NCI-H2107 treated with DMSO at 0.1 percent for 48 hours (cell line): ENCODE measurements around the gene UVSSA.

Experiments
- DNase-seq: peaks from one replicate; lab custom pipeline; 2025; ENCODE audit not compliant: unreplicated experiment; lab: John Stamatoyannopoulos, UW

The UVSSA gene

DNA sequence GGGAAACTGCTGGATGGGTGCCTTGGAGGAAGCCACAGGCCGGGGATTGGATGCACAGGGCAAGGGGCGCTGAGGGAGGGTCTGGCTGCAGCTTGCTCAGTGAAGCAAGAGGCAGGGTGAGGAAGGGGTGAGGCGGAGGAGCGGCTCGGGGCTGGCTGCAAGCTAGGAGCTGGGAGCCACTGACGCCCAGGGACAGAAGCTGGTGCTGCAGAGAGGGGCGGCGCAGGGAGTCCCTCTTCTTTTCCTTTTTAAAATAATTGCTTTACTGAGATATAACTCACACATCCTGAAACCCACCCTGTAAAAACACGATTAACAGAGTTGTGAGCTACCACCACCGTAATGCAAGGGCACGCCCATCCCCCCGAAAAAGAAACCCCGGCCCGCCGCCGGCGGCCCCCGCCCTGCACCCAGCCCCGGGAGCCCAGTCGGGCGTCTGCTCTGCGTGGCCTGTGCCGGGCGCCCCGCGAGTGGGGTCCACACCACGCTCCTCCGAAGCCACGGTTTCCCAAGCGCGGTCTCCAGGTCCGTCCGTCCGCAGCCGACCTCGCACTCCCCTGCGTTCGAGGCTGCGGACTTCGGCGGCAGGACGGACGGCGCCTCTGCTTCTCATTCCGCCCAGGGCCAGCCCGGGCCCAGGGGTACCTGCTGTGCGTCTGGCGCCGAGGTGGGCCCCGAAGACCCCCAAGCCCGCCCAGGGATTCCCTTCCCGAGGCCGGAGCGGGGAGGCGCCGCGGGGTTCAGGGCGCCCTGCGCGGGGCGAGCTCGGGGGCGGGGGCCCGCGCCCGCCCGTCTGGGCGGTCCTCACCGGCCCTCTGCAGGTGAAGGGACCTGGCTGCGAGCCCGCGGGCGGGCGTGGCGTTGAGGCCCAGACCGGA lies 866 bp upstream of the UVSSA start:
- no peak for DNase-seq

DNA sequence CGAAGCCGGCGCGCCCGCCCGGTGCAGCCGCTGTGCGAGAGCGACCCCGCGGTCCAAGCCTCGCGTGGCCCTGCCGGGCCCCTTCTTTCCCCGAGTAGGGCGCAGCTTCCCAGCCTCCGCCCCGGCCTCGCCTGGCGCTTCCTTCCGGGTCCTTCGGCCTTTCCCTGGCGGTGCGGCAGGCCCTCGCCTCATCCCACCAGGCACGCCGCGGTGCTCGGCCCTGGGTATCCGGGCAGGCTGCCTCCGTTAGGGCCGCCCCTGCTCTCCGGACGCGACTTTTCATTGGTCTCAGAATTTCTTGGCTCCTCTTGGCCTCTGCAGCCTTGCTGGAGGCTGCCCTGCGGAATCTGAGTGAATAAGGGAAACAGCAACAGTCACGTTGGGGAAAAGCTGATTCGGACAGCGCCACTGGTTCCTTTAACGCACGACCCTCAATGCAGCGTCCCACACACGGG lies 429 bp downstream of the UVSSA start:
- DNase-seq, result no peak

DNA sequence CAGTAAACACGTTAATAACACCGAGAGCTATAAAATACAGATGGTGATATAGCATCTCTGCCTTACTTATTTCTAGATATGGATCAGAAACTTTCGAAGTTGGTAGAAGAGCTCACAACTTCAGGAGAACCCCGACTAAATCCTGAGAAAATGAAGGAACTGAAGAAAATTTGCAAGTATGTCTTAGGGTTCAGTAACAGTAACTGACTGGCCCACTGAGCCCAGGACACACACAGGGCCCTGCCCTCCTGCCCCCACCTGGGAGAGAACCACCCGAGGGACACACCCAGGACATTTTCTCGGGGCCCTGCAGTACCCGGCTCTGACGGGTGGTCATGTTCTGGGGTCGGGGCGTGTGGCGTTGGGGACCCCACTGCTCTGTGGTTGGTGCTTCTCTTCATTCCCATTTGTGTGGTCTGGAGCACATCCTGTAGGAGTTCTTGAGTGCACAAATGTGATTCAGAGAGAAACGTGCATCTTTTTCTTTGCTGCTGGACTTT lies 1.1 kb downstream of the UVSSA start:
- no peak for DNase-seq

DNA sequence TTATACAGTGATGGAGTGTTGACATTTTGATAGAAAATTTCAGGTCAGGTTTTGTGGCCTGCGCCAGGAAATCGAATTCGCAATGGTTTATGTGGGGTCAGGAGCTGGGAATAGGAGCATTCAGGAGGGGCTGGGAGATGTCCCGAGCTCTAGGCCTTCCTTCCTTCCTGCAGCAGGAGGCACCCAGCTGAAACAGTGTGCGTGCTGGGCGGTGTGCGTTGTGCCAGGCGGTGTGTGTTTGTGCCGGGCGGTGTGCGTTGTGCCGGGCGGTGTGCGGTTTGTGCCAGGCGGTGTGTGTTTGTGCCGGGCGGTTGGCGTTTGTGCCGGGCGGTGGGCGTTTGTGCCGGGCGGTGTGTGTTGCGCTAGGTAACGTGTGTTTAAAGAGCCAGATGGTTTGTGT lies 1.7 kb downstream of the UVSSA start:
- DNase-seq, result no peak

DNA sequence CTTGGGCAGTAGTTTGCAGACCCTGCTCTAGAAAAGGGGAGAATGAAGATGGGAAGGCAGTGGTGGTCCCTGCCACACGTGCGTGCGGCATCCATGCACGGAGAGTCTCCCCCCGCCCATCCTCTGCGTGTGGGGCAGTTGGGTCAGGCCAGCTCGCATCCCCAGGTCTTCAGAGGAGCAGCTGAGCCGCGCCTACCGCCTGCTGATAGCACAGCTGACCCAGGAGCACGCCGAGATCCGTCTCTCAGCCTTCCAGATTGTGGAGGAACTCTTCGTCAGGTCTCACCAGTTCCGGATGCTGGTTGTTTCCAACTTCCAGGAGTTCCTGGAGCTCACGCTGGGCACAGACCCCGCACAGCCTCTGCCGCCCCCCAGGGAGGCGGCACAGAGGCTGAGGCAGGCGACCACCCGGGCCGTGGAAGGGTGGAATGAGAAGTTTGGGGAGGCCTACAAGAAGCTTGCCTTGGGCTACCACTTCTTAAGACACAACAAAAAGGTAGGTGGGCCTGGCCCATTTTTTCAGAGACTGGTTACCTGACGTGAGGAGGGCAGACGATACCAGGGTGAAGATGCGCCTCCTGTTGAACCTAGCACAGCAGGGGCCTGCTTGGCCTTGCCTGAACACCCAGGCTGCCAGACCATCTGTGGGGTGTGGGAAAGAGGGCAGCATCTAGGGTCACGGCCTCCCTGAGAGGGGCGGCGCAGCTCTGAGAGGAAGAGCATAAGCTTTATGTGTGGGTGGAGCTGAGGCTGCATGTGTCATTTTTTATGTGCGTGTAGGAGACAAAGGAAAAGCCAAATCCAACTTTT lies 2.6 kb downstream of the UVSSA start:
- no peak for DNase-seq

DNA sequence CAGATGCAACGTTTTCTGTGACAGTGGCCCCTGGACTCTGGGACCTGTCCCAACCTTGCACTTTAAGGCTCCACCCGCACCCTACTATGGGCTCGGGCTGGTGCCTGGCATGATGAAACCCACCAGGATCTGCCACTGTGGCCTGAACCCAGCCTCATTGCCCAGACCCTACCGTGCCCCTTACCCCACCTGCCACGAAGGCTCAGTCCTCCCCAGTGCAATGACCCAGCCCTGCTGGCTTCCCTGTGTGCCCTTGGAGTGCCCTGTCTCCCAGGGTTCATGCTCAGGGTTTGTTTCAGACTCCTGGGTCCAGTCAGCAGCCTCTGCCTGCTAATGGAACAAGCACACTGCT lies 3.1 kb downstream of the UVSSA start:
- DNase-seq, result no peak

DNA sequence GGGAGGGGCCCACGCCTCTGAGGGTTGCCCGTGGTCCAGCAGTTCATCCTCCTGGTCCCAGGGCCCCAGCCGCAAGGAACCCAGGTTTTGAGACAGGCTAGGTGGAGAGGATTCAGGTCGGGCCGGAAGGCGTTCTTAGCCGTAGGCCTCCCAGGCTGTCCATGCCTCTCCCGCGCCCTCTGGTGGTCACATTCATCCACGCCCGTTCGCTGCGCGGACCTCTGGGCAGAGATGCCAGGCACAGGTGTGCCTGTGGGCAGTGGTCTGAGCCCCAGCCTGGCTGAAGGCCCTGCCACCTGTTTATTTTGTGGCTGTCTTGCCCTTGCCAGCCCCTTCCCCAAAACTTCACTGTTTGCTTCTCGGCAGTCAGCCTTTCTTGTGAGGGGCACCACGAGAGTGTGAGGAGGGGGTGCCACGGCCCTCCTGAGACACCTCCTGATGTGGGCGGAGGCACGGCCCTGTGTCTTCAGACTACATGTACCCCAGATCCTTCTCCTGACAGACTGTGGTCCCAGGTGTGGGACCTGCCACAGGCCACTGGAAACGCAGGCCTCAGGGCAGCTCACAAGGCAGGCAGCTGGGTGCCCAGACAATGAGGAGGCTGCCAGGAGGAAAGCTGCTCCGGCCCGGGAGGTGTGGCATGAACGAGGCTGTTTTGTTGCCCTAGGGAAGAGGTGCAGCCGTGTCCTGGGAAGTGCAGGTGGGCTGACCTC lies 5.0 kb downstream of the UVSSA start:
- DNase-seq, result no peak

DNA sequence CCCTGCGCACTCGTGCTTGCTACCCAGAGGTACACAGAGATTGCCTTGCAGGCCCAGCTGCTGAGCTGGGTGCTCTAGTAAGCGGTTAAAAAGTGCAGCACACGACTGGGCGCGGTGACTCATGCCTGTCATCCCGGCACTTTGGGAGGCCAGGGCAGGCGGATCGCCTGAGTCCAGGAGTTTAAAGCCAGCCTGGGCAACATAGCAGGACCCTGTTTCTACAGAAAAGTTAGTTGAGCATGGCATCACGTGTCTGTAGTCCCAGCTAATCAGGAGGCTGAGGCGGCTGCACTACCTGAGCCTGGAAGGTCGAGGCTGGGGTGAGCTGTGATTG lies 5.5 kb downstream of the UVSSA start:
- DNase-seq, result no peak

DNA sequence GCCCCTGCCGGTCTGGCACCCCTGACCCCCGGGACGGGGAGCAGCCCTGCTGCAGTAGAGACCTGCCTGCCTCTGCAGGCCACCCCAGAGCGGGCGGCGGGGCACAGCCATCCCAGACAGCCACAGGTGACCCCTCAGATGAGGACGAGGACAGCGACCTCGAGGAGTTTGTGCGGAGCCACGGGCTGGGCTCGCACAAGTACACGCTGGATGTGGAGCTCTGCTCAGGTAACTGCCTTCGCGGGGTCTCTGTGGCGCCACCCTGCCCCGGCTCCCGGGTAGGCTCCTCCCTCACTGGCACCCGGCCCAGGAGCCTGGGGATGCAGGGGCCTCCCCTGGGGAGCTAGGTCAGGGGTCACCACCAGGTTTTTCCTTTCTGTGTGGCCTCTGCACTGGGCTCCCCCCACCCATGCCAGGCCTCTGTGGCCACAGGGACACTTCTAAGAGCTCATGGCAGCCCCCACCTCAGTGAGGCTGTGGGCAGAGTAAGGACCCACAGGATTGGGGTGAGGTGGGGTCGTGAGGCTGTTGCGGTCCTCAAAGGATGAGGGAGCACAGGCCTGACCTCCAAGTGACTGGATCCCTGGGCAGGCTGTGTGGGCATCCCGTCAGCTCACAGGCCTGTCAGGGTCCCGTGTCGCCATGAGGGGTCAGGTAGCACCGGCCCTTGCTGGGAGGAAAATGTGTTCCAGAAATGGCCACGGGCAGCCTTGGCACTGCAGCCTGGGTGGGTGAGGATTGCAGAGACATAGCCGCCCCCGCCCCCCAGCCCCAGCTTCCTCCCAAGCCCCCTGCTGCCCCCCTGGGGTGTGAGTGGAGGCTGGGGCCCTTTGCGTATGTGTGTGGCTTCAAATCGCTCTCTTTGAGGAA lies 6.4 kb downstream of the UVSSA start:
- DNase-seq, result no peak

DNA sequence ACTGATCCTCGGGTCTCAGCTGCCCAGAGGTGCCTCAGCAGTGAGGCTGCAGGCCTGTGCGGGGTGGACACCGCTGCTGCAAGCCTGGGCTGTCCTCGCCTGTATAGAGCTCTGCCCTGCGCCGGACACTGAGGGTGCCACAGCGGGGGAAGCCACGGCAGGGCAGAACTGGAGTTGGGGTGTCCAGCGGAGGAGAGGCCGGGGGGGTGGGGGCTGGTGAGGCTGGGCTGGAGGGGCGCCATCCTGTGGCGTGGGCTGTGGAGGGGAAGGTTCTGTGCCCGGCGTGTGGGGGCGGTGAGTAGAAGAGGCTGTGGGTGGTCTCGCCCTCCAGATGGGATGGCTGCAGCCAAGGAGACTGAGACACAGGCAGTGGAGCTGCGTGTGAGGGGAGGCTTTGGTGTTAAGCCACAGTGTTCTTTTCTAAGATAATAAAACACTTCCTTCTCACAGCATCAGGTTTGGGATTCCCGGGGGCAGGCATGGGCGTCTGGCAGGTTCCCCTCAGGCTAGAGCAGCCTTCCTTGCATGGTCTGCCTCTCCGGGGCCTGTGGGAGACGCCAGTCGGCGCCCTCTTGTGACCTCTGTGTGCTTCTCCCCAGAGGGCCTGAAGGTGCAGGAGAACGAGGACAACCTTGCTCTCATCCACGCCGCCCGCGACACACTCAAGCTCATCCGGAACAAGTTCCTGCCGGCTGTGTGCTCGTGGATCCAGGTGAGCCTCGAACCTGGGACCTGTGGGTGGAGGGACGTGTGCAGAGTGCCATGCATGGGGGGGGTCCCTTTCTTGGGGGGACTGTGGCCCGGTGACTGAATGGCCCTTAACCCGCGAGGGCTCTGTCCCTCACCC lies 7.4 kb downstream of the UVSSA start:
- DNase-seq, result no peak

DNA sequence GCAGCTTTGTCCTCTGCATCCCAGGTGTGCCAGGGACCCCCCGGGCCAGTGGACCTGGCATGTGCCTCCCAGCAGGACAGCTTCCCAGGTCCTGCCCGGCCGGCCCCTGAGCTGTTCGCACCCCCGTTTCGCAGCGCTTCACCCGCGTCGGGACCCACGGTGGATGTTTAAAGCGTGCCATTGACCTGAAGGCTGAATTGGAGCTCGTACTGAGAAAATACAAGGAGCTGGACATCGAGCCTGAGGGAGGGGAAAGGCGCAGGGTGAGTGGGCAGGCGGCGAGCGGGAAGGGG lies 7.9 kb downstream of the UVSSA start:
- no peak for DNase-seq

DNA sequence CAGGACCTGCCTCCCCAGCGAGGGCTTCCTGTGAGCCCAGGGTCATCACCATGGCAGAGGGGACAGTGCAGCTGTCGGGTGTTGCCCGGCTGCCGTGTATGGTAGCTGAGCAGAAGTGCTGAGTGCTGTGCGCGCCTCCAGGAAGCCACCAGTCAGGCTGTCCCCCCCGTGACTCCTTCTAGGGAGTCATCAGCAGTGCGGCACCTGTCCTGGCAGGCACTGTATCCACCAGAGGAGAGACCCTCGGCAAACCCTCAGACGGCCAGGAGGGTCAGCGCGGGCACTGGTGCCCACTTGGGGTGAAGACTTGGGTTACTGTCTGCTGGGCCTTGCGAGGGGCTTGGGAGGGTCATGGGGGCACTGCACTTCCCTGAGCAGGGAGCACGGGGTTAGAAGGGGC lies 8.4 kb downstream of the UVSSA start:
- no peak for DNase-seq

DNA sequence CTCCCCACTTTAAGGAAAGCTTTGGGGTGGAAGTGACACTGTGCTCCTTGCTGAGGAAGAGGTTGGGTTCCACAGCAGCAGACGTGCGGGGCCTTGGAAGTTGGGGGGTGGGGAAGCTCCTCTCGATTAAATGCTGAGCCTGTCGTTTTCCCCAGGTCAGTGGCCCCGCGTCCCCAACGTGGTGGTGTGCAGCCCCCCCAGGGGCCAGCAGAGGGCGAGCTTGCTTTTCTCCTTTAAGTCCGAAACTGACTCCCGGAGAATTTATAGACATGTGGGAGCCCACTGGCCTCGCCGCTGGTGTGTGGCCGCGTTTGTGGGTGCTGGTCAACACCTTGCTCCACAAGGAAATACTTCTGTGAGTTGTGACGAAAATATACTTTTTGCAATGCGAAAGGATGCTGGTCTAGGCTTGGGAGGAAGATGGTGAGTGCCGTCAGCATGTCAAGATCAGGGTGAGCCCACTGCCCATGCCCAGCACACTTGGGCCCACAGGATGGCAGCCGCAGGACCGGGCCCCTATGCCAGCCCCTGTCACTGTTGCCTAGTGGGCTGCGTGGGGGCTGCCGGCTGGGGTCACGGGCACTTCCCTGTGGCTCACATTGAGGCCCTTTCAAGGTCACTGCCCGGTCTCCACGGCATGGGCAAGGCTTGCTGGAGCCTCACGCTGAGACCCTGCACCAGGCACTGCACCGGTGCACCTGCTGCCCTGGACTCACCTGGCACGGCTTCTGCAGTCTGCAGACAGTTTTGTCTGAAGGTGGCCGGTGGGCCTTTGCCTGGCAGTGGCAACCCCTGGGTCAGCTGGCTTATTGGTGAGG lies 9.4 kb downstream of the UVSSA start:
- DNase-seq, result no peak

DNA sequence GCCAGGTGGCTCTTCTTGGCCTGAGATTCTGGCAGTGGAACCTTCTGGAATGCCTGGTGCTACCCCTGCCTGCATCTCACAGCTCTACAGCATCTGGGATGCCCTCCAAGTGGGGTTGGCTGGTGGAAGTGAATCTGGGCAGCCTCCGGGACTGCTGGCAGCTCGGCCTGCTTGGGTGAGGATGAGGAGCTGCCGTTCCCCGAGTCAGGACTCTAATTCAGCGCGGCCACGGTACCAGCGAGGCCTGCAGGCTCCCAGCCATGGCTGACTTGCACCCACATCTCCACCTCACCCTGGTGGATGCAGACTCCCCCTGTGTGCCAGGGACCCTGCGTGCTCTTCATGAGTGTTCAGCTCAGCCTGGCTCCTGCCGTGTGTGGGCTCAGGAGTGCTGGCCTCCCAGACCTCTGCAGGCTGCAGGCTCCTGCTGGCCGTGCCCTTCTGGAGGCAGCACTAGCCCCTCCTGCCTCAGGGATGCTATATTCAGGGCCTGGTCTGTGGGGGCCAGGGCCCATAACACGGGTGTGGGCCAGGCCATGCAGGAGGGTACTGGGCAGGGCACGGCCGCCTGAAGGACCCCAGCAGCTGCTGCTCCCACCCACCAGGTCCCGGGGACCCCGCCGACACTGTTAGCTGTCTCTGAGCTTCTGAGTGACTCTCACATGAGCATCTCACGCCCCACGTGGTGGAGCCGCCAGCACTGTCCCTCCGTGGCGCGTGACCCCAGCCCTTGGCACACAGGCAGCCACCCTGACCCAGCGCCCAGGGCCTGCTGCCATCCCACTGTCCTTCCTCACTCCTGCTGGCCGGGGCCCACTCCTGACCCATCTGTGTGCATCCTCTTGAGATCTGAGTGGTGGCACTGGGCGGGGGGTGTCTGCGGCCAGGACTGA lies 10.6 kb downstream of the UVSSA start:
- no peak for DNase-seq

DNA sequence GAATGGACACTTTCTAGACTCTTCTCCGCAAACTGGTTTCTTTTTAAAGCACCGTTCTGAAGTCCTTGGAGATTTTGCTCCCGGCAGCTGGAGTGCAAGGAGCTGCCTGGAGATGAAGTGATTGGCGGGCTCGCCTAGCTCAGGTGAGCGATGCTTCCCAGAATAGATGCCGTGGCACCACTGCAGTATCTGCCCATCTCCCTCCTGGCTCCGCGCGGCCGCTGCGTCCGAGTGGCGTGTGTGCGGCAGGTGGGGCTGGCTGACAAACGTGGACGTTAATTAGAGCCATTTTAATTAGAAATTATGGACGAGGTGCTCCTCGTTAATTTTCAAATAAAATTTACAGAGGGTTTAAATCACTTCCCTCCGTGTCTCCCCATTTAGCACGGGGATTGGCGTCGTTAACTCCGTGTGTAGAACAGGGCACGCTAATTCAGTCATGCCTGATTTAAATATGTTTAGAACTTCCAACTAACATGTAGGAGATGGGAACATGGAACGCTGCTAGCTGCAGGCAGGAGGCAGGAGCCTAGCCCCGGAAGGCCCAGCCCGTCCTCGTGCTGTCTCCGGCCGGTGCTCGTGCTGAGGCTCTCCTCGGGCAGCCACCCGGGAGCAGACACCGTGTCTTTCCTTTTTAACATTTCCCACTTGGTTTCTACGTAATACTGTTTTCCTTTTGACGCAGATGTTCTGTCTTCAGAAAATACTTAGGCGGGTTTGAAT lies 11.6 kb downstream of the UVSSA start:
- no peak for DNase-seq

DNA sequence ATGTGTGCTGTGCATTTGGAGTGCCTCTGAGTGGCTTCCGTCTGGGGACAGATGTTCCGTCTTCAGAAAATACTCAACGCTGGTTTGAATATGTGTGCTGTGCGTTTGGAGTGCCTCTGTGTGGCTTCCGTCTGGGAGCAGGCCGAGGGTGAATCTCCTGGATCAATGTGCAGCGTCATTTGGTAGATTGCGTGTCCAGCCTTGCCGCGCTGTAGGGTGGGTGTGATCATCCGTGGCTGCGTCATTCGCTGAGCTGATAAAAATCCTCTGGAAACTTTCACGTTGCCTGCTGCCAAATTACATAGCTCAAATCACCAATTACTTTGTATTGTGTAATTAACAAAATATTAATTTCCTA lies 12.1 kb downstream of the UVSSA start:
- no peak for DNase-seq

DNA sequence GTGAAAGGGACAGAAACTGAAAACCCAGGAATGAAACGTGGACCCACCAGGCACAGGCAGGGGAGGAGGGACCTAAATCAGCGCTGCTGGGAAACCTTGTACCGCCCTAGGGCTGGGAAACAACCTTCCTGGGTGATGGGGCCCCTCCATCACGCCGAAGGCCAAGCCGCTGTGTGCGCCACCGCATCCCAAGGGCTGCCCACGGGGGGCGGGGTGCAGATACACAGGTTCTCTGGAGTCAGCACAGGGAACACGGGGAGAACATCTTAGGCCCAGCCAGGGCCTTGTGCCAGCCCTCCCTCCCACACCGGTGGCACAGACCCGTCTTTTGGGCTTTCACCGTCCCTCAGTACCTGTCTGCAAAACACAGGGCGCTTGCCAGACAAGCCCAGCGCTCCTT lies 13.0 kb downstream of the UVSSA start:
- no peak for DNase-seq
